ENCODE results near the gene DNAI2. TPM values are rescaled to one million over a fixed set of nuclear protein-coding genes. Genes with fewer than 3 reads are reported as not detected.

Gene DNAI2
- total and polyA plus RNA-seq, 9 of the 15 experiments (the other 6 are each of a cell fraction or from before 2014, with no cell fraction given), result not detected

DNA sequence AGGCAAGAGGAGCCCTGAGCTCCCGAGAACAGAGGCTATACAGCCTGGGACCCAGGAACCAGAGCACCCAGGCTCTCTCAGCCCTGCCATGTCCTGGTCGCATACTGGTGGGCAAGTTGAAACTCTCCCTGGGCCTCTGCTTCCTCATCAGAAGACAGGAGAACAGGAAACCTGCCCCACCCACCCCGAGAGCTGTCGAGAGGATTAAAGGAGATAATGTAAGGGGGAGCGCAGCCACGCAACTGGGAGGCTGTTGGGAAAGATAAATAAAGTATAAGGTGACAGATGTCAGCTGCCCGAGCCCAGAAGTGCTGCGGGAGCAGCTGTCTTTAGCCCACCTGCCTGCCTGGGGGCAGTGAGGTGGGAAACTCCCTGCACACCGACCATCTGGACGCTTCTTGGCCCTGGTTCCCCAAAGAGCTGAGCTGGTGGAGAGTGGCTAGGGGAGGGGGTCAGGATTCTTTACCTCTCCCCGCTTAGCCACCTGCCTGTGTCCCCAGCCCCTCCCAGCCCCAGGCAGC lies 58.8 kb downstream of the DNAI2 start (continued):
- TF ChIP-seq, protein P1, sequence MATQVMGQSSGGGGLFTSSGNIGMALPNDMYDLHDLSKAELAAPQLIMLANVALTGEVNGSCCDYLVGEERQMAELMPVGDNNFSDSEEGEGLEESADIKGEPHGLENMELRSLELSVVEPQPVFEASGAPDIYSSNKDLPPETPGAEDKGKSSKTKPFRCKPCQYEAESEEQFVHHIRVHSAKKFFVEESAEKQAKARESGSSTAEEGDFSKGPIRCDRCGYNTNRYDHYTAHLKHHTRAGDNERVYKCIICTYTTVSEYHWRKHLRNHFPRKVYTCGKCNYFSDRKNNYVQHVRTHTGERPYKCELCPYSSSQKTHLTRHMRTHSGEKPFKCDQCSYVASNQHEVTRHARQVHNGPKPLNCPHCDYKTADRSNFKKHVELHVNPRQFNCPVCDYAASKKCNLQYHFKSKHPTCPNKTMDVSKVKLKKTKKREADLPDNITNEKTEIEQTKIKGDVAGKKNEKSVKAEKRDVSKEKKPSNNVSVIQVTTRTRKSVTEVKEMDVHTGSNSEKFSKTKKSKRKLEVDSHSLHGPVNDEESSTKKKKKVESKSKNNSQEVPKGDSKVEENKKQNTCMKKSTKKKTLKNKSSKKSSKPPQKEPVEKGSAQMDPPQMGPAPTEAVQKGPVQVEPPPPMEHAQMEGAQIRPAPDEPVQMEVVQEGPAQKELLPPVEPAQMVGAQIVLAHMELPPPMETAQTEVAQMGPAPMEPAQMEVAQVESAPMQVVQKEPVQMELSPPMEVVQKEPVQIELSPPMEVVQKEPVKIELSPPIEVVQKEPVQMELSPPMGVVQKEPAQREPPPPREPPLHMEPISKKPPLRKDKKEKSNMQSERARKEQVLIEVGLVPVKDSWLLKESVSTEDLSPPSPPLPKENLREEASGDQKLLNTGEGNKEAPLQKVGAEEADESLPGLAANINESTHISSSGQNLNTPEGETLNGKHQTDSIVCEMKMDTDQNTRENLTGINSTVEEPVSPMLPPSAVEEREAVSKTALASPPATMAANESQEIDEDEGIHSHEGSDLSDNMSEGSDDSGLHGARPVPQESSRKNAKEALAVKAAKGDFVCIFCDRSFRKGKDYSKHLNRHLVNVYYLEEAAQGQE (IDR thresholded peaks at IDR 0.05; ENCODE audit: borderline replicate concordance), result no peak
- TF ChIP-seq, protein P1 (CRISPR knock-in tag; IDR thresholded peaks at IDR 0.05; ENCODE audit: low read depth), result no peak
- TF ChIP-seq NCOA1 (IDR thresholded peaks at IDR 0.05; ENCODE audit: low read depth) (no peak; the same call in 1 of the 2 replicates), FOXM1 (IDR thresholded peaks at IDR 0.05; ENCODE audit: low read depth) (peak; percentile 72), FOXM1 (CRISPR knock-in tag; IDR thresholded peaks at IDR 0.05; ENCODE audit: low read depth) (no peak), ZBTB11 (CRISPR knock-in tag; IDR thresholded peaks at IDR 0.05) (peak in 1 of 3 experiments; percentile 67; a peak in 2 of 6 replicates), PHF8 (IDR thresholded peaks at IDR 0.05; ENCODE audit: borderline replicate concordance, low read length) (peak; percentile 30; the same call in 1 of the 2 replicates), HNRNPH1 (optimal IDR thresholded peaks at IDR 0.05; ENCODE audit: low read depth, low read length) (no peak), GATAD2B (IDR thresholded peaks at IDR 0.05; ENCODE audit: borderline replicate concordance) (no peak), ELF4 (CRISPR knock-in tag; IDR thresholded peaks at IDR 0.05) (no peak), POLR2AphosphoS2 (IDR thresholded peaks at IDR 0.05; ENCODE audit: low read length) (no peak), SAFB (IDR thresholded peaks at IDR 0.05; ENCODE audit: borderline replicate concordance, low read depth, low read length) (no peak), RBBP5 (IDR thresholded peaks at IDR 0.05; ENCODE audit: borderline replicate concordance, insufficient read depth, low read length, poor library complexity, severe bottlenecking) (no peak), KAT8 (IDR thresholded peaks at IDR 0.05; ENCODE audit: low read depth) (no peak)
- TF ChIP-seq, protein P2, sequence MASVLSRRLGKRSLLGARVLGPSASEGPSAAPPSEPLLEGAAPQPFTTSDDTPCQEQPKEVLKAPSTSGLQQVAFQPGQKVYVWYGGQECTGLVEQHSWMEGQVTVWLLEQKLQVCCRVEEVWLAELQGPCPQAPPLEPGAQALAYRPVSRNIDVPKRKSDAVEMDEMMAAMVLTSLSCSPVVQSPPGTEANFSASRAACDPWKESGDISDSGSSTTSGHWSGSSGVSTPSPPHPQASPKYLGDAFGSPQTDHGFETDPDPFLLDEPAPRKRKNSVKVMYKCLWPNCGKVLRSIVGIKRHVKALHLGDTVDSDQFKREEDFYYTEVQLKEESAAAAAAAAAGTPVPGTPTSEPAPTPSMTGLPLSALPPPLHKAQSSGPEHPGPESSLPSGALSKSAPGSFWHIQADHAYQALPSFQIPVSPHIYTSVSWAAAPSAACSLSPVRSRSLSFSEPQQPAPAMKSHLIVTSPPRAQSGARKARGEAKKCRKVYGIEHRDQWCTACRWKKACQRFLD (CRISPR knock-in tag; IDR thresholded peaks at IDR 0.05), result peak; percentile 64; the same call in 1 of the 2 replicates

All from K562 (cell line).